ENCODE measurements around the gene SUSD1.

GRCh38 chr9:112029921-112030444, 145.1 kb downstream of the SUSD1 start:
- TF ChIP-seq CTCF (conservative IDR thresholded peaks at IDR 0.05; ENCODE audit: low read depth, low read length) (no peak), EZH2 (IDR thresholded peaks at IDR 0.05; ENCODE audit: low read length, unreplicated experiment) (no peak), EZH2phosphoT487 (IDR thresholded peaks at IDR 0.05; ENCODE audit: borderline replicate concordance, low read length) (no peak)

Measured in PC-3 (cell line).